ENCODE results near the gene HELZ. TPM values are rescaled to one million over a fixed set of nuclear protein-coding genes. Genes with fewer than 3 reads are reported as not detected.
A peak's percentile ranks its signal among the peaks of the same experiment; 100 is the strongest.

Gene HELZ
- total RNA-seq, 1 donor from 2014 or later = 74.7 TPM

DNA sequence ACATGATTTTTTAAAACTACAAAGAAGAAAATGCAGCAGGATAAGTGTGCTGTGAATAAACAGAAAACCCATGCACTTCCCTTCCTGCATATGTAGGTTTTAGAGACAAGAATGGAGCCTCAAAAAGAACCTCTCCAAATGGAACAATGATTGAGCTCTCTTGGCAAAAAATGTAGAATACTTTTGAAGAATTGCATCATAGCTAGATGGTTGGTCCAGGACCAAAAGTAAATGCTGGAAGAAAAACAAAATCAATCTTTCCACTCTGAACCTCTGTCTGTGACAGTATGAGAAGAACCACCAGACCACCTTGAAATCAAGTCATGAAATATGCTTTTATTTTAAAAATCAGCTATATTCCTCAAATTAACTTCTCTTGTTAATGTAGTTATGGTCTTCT, 17.5 kb downstream of the HELZ start:
- intact Hi-C loops (cut with micrococcal nuclease) = no loop called here
- Mint-ChIP-seq H3K27ac (no peak overlapping the region), H3K4me1 (peaks cover 16% of the 10 kb centered on the region), H3K9me3 (no peaks in the 10 kb centered on the region), H3K27me3 (no peaks in the 10 kb centered on the region), H3K36me3 (ENCODE audit: low read depth) (peaks cover 48% of the 10 kb centered on the region), H3K4me3 (no peak overlapping the region)
- no peak for DNase-seq

DNA sequence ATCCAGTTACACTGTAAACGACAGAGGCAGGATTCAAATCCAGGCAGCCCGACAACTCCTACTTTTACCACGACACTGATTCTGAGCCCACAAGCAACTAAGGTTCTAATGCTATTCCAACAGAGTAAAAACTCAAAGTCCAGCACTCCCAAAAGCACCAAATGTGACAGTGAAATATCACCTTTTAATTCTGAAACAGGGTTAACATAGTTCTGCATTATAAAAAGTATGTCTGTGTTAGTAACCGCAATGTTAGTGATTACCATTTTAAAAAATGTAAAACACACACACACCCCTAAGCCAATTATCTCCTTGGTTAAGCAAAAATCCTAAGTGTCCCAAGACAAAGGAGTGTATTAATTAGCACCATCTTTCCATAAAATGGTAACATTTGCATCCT, 19.7 kb downstream of the HELZ start:
- intact Hi-C loops (cut with micrococcal nuclease) = no loop called here
- no peaks in the 10 kb centered on the region for H3K9me3 Mint-ChIP-seq
- peaks cover 21% of the 10 kb centered on the region for H3K4me1 Mint-ChIP-seq
- H3K36me3 Mint-ChIP-seq (ENCODE audit: low read depth) = peaks cover 46% of the 10 kb centered on the region
- no peak overlapping the region for H3K4me3 Mint-ChIP-seq
- DNase-seq = no peak
- no peaks in the 10 kb centered on the region for H3K27me3 Mint-ChIP-seq
- no peak overlapping the region for H3K27ac Mint-ChIP-seq

DNA sequence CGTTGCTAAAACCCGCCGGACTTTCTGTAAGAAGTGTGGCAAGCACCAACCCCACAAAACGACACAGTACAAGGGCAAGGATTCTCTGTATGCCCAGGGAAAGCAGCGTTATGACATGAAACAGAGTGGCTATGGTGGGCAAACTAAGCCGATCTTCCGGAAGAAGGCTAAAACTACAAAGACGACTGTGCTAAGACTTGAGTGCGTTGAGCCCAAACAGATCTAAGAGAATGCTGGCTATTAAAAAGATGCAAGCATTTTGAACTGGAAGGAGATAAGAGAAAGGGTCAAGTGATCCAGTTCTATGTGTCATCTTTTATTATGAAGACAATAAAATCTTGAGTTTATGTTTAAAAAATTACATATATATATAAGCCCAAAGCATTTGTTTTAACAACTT, 20.3 kb downstream of the HELZ start:
- intact Hi-C loops (cut with micrococcal nuclease) = loop anchor here (5.0 kb wide), 1 partner anchor 33 kb away; no protein-coding TSS in a partner anchor
- DNase-seq = no peak
- peaks cover 49% of the 10 kb centered on the region for H3K36me3 Mint-ChIP-seq (ENCODE audit: low read depth)
- no peaks in the 10 kb centered on the region for H3K27me3 Mint-ChIP-seq
- no peak overlapping the region for H3K4me3 Mint-ChIP-seq
- no peak overlapping the region for H3K27ac Mint-ChIP-seq
- H3K4me1 Mint-ChIP-seq = peaks cover 21% of the 10 kb centered on the region
- no peaks in the 10 kb centered on the region for H3K9me3 Mint-ChIP-seq

DNA sequence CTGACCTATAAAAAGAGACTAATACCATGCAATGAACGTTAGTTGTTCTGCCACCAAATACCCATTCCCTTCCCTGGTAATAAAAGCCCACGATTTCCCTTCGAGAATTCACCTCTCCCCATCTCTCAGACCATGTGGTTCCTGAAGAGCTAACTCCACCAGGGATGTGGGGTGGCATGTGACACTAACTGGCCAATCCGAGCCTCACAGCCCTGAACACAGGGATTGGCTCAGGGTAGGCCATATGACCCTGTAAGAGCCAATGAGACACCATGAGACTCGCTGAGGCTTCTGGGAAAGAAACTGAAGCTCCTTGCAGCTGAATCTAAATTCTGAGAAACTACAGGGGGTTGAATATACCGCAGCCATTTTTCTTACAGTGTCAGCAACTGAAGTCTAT, 21.1 kb downstream of the HELZ start:
- Mint-ChIP-seq H3K36me3 (ENCODE audit: low read depth) (peaks cover 42% of the 10 kb centered on the region), H3K27ac (peak overlapping the region; percentile 0), H3K4me3 (no peak overlapping the region), H3K4me1 (peaks cover 23% of the 10 kb centered on the region), H3K9me3 (no peaks in the 10 kb centered on the region), H3K27me3 (no peaks in the 10 kb centered on the region)
- peak; percentile 65 for DNase-seq
- intact Hi-C loops (cut with micrococcal nuclease) = loop anchor here (5.0 kb wide), 1 partner anchor 33 kb away; no protein-coding TSS in a partner anchor

DNA sequence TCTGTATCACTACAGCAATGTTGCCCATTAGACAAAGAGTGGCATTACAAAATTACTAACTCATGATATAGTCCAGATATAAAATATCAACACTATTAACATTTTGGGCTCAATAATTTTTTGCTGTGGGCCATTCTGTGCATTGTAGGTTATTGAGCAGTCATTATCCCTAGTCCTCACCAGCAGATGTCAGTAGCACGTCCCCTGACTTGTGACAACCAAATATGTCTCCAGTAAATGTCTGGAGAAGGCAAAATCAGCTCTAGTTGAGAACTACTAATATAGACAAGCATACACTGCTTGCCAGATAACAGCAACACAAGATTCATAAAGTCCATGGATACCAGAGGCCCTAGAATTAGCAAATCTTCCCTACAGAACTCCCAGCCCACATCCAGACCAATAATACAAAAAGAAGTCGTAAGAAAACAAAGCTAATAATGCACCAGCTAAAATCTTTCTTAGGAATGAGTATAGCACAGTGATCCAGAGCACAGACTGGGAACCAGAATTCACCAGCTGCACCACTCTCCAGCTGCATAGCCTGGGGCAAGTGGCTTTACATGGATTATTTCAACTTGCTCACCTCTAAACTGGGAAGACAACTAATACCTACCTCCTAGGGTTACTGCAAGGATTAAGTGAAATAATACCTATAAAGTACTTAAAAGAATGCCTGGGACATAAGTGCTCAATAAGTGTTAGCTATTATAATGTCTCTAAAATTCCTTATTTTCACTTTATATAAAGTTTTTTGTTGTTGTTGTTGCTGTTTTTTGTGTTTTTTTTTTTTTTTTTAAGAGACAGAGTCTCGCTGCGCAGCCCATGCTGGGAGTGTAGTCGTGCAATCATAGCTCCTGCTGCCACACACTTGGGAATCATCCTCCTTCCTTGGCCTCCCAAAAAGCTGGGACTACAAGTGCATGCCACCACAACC, 23.7 kb downstream of the HELZ start:
- H3K27me3 Mint-ChIP-seq = no peaks in the 10 kb centered on the region
- H3K27ac Mint-ChIP-seq = no peak overlapping the region
- DNase-seq = peak; percentile 81

DNA sequence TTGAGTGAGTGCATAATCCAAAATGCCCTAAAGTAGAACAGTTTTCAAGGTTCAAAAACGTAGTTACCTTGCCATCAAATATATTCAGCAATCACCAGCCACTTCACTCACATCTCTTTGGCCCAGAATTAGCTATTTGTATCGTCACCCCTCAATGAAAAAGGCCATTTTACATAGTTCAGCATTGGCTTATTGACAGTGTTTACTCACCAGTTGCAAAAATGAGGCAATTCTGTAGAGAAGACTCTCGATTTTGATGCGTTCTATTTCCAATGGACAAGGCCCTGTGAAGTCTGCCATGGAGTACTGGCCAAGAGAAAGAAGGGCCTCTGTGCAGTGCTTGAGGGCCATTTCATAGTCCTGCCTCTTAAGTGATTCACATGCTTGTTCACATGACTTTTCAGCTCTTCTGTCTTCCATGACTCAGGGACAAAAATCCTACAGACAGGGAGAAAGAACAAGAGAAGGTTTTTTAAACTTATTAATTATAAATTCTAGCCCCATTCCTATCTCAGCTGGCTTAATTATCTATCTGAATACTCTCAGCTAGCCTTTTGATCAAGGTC, 26.5 kb downstream of the HELZ start:
- H3K4me3 Mint-ChIP-seq = no peak overlapping the region
- H3K36me3 Mint-ChIP-seq (ENCODE audit: low read depth) = peaks cover 29% of the 10 kb centered on the region
- H3K27ac Mint-ChIP-seq = no peak overlapping the region
- H3K9me3 Mint-ChIP-seq = no peaks in the 10 kb centered on the region
- peaks cover 14% of the 10 kb centered on the region for H3K4me1 Mint-ChIP-seq
- H3K27me3 Mint-ChIP-seq = no peaks in the 10 kb centered on the region
- no peak for DNase-seq
- intact Hi-C loops (cut with micrococcal nuclease) = no loop called here

More for the DNA sequence above, 23.7 kb downstream of the HELZ start:
- H3K9me3 Mint-ChIP-seq = no peaks in the 10 kb centered on the region
- intact Hi-C loops (cut with micrococcal nuclease) = loop anchor here (1.0 to 5.0 kb wide), 2 partner anchors 36 to 72 kb away; no protein-coding TSS in a partner anchor
- H3K4me1 Mint-ChIP-seq = peaks cover 17% of the 10 kb centered on the region
- no peak overlapping the region for H3K4me3 Mint-ChIP-seq
- H3K36me3 Mint-ChIP-seq (ENCODE audit: low read depth) = peaks cover 33% of the 10 kb centered on the region

DNA sequence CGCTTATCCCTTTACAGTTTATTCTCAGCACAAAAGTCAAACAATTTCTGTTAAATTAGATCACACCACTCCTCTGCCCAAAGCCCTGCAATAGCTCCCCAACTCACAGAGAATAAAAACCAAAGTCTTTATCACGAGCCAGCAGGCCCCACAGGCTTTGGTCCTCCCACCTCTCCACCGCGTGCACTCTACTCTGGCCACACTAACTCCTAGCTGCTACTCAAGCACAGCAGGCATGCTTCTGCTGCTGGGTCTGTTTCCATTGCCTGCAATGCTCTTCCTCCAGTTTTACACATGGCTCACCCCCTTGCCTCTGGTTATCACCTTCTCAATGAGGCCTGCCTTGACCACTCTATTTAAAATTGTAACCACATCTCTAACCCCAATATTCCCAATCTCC, 27.6 kb downstream of the HELZ start:
- Mint-ChIP-seq H3K36me3 (ENCODE audit: low read depth) (peaks cover 29% of the 10 kb centered on the region), H3K27me3 (no peaks in the 10 kb centered on the region), H3K9me3 (no peaks in the 10 kb centered on the region), H3K27ac (no peak overlapping the region), H3K4me3 (no peak overlapping the region), H3K4me1 (peaks cover 12% of the 10 kb centered on the region)
- intact Hi-C loops (cut with micrococcal nuclease) = no loop called here
- no peak for DNase-seq

DNA sequence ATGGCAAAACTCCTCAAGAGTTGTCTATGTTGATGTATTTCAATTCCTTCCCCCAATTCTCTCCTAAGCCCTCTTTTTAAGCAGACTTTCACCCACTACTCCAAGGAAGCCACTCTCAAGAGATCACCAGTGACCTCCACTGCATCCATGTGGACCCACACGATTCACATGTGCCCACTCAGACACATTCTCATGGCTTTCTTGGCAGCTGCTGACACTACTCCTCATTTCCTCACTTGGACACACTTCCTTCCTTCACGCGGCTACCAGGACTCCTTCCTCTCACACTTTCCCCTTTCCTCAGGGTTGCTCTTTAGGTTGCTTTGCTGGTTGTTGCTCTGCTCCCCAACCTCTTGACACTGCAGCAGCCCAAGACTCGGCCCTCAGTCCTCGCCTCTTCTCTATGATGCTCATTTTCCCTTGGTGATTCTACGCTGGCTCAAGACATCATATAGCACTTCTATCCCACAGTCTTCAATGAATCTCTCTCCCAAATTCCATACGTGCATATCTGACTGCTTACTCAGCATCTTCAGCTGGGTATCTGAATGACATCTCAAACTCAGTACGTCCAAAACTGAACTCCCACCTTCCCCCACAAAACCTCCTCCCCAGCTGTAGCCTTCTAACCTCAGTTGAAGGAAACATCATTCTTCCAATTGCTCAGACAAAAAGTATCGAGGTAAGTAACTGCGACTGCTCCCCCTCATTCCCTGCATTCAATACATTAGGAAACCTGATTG, 28.2 kb downstream of the HELZ start:
- intact Hi-C loops (cut with micrococcal nuclease) = no loop called here
- no peaks in the 10 kb centered on the region for H3K27me3 Mint-ChIP-seq
- no peaks in the 10 kb centered on the region for H3K9me3 Mint-ChIP-seq
- no peak overlapping the region for H3K4me3 Mint-ChIP-seq
- no peak for DNase-seq
- H3K4me1 Mint-ChIP-seq = peaks cover 11% of the 10 kb centered on the region
- H3K27ac Mint-ChIP-seq = no peak overlapping the region
- peaks cover 30% of the 10 kb centered on the region for H3K36me3 Mint-ChIP-seq (ENCODE audit: low read depth)

DNA sequence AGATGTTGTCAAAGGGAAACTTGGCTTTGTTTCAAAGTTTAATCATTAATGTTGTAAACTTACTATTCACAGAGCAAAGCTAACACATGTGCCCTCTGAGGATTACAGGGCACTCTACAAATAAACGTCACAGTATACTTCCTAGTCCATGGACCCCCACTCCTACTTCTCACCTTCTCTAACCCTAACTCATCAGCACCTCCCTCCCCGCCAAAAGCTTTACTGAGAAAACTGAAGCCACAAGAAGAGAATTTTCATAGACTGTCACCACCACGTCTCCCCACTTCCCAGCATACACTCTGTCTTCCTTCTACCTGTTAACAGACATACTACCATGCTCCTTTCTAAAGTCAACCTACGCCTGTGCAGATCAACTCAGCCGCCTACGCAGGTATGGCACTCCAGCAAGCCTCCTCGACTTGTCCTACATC, 29.0 kb downstream of the HELZ start:
- peaks cover 32% of the 10 kb centered on the region for H3K36me3 Mint-ChIP-seq (ENCODE audit: low read depth)
- peak; percentile 28 for DNase-seq
- H3K4me1 Mint-ChIP-seq = peaks cover 7% of the 10 kb centered on the region
- H3K4me3 Mint-ChIP-seq = no peak overlapping the region
- no peaks in the 10 kb centered on the region for H3K9me3 Mint-ChIP-seq
- H3K27me3 Mint-ChIP-seq = no peaks in the 10 kb centered on the region
- H3K27ac Mint-ChIP-seq = no peak overlapping the region
- intact Hi-C loops (cut with micrococcal nuclease) = no loop called here

DNA sequence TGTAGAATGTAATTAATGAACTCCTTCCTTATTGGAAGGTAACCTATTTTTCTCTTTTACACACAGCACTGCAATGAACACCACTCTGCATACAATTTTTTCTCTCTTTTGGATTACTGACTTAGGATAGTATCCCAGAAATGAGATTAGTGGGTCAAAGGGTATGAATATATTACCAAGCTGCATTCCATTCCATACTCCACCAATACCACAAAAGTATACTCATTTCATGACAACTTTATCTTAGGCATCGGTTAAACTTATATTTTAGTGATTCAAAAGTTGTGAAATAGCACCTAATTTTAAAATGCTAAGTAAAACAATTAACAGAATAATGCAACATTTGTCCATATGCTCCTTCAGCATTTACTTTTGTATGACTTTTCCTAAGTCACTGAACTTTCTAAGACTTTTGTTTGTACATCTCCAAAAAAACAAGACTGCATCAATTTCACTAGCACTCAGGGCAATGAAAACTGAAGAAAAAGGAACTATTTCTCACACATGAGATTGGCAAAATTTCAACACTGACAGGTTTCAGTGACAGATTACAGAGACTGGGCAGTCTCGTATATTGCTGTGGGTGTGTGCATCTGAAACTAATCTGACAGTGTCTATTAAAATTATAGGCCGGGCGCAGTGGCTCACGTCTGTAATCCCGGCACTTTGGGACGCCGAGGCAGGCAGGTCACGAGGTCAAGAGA, 32.1 kb downstream of the HELZ start:
- H3K27me3 Mint-ChIP-seq = no peaks in the 10 kb centered on the region
- peaks cover 30% of the 10 kb centered on the region for H3K36me3 Mint-ChIP-seq (ENCODE audit: low read depth)
- no peak overlapping the region for H3K4me3 Mint-ChIP-seq
- no peaks in the 10 kb centered on the region for H3K9me3 Mint-ChIP-seq
- DNase-seq = no peak
- peak overlapping the region; percentile 58 for H3K27ac Mint-ChIP-seq
- intact Hi-C loops (cut with micrococcal nuclease) = no loop called here
- peaks cover 11% of the 10 kb centered on the region for H3K4me1 Mint-ChIP-seq

DNA sequence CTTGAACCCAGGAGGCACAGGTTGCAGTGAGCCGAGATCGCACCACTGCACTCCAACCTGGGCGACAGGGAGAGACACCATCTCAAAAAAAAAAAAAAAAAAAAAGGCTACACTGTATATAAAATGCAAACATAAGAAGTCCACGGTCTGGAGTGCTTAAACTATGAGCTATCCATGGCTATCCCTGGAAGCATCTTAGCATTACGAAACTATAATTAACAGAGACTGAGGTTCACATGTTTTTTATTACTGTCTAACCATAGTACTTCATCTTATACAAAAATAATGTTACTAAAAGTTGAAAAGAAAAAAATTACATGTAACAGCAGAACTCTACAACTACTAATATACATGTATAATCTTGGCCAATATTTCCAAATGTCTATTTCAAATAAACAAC, 32.8 kb downstream of the HELZ start:
- H3K27me3 Mint-ChIP-seq = no peaks in the 10 kb centered on the region
- no peak overlapping the region for H3K27ac Mint-ChIP-seq
- intact Hi-C loops (cut with micrococcal nuclease) = no loop called here
- H3K4me1 Mint-ChIP-seq = peaks cover 11% of the 10 kb centered on the region
- no peaks in the 10 kb centered on the region for H3K9me3 Mint-ChIP-seq
- peaks cover 31% of the 10 kb centered on the region for H3K36me3 Mint-ChIP-seq (ENCODE audit: low read depth)
- DNase-seq = no peak
- no peak overlapping the region for H3K4me3 Mint-ChIP-seq

DNA sequence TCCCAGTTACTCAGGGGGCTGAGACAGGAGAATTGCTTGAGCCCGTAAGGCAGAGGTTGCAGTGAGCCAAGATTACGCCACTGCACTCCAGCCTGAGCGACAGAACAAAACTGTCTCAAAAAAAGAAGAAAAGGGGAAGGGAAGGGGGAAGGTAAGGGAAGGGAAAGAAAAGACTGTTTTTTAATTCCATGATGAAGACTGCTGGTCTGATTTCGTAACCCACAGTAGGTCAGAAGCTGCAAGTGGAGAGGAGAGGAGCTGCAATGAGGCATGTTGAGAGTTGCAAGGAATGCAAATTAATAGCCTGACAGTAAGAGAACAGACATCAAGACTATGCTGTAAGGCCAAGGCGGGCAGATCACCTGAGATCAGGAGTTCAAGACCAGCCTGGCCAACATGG, 33.3 kb downstream of the HELZ start:
- peaks cover 31% of the 10 kb centered on the region for H3K36me3 Mint-ChIP-seq (ENCODE audit: low read depth)
- no peaks in the 10 kb centered on the region for H3K27me3 Mint-ChIP-seq
- DNase-seq = no peak
- no peak overlapping the region for H3K4me3 Mint-ChIP-seq
- H3K4me1 Mint-ChIP-seq = peaks cover 11% of the 10 kb centered on the region
- intact Hi-C loops (cut with micrococcal nuclease) = no loop called here
- no peak overlapping the region for H3K27ac Mint-ChIP-seq
- no peaks in the 10 kb centered on the region for H3K9me3 Mint-ChIP-seq

DNA sequence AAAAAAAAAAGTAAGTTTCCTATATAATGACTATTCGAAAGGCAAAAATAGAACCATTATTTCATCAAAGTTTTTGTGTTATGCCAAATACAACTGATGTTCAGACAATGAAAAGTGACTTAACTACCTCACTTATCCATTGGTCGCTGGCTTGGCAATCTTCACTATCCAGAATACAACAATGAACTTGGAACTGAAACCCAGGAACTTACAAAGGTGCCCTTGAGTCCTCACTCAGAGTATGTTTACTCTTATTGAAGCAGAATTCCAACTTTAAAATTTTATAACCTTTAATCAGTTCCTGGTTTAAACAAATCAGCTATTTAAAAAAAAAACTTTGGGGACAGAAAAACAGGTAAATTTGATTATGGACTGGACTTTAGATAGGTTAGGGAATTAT, 34.1 kb downstream of the HELZ start:
- H3K36me3 Mint-ChIP-seq (ENCODE audit: low read depth) = peaks cover 31% of the 10 kb centered on the region
- peaks cover 11% of the 10 kb centered on the region for H3K4me1 Mint-ChIP-seq
- no peak for DNase-seq
- no peaks in the 10 kb centered on the region for H3K9me3 Mint-ChIP-seq
- H3K27me3 Mint-ChIP-seq = no peaks in the 10 kb centered on the region
- no peak overlapping the region for H3K27ac Mint-ChIP-seq
- intact Hi-C loops (cut with micrococcal nuclease) = no loop called here
- H3K4me3 Mint-ChIP-seq = no peak overlapping the region
